Activated CD8-positive, alpha-beta memory T cell treated with anti-CD3 and anti-CD28 coated beads for 4 hours (primary cell): ENCODE data around the gene OR6Y1.

Source experiments
- DNase-seq, 2 donors: peaks; one replicate each; pipeline ENCODE4 v3.0.0-alpha.2; 2020; ENCODE audit warnings: low read depth in 2 of 2

Gene OR6Y1, protein sequence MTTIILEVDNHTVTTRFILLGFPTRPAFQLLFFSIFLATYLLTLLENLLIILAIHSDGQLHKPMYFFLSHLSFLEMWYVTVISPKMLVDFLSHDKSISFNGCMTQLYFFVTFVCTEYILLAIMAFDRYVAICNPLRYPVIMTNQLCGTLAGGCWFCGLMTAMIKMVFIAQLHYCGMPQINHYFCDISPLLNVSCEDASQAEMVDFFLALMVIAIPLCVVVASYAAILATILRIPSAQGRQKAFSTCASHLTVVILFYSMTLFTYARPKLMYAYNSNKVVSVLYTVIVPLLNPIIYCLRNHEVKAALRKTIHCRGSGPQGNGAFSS

DNA sequence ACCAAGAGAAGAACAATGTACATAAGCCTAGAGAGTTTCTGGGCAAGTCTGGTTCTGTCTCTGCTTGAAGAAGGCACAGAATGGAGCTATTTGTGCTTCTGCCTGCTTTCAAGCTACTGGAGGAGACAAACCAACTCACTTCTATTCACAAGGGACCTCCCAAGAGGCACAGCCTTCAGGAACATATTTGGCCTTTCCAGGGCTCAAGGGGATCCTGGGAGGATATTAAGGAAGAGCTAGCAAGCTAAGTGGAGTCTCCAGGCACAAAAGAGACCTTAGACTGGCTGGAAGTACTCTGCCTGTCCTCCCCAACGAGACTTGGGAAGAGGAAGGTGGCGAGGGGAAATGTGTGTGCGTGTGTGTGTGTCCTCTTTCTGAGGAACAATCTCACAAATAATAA, at the start of gene OR6Y1:
Gene OR6Y1, minus strand, starts transcription at position 54 of the 400 bp plus-strand sequence. CDS start 6,300 bp downstream, outside the sequence.
- no peak for DNase-seq

DNA sequence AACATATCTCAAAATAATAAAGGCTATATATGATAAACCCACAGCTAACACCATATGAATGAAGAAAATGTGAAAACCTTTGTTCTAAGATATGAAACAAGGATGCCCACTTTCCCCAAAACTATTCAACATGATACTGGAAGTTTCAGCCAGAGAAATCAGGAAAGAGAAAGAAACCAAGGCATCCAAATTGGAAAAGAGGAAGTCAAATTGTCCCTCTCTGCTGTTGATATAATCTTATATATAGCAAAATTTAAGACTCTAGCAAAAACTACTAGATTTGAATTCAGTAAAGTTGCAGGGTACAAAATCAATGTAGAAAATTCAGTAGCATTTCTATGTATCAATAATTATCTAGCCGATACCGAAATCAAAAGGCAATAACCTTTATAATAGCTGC, 46.5 kb upstream of the OR6Y1 start:
- DNase-seq = no peak

DNA sequence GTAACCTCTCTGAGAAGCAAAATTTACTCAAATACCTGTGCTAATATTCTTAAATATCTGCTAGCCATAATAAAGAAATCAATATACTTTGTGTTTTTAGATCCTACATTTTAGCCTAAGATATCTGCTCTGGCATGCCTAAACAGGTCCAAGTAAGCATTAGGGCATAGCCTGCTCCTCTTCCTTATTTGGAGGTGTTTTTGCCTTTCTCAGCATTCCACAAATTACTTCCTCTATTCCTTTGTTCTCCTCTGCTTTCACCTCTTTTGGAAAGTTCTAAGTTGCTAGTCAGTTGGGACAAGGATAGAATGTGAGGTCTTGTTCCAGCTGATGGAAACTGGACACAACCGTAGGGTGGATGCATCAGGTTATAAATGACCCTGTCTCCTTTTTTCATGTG, 32.7 kb upstream of the OR6Y1 start:
- DNase-seq = no peak

DNA sequence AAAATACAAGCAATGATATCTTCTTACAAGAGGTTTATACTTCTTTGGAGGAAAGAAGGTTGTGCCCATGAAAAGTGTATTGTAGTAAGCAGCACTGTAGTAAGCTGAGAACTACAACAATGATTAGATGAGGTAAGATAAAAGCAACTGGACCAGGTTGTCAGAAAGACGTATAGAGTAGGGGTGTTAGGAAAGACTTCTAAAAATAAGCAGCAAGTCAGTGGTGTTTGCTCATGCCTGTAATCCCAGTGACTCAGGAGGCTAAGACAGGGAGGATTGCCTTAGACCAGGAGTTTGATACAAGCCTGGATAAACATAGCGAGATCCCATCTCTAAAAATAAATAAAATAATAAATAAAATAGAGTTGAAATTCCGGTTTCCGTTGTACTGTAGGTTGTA, 29.8 kb upstream of the OR6Y1 start:
- no peak for DNase-seq

GRCh38 chr1:158579733-158580132, 25.5 kb upstream of the OR6Y1 start, which contains the start of gene OR10X1:
Gene OR10X1 (minus strand): TSS chr1:158579899. CDS start chr1:158579899, 0 bp downstream.
- no peak for DNase-seq

GRCh38 chr1:158577561-158577960, 23.4 kb upstream of the OR6Y1 start:
- no peak for DNase-seq

GRCh38 chr1:158572226-158572625, 18.0 kb upstream of the OR6Y1 start:
- no peak for DNase-seq

DNA sequence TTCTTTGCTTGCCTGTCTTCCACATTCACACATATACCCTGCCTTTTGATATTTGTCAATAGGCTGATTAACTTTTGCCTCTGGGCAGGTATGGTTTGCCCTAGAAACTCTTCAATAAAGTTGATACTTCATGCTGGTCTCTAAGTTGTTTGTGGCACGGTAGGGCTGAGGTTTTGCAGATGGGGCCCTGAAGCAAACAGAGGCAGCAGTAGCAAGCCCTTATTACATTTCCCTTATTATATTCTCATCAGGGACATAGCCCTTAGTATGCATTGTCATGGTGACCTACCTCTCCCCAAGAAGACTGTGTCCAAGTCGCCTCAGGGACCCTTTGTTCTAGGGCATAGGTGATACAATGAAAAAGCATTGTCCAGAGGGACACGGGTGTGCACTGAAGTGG, 16.3 kb upstream of the OR6Y1 start, which contains the start of gene OR6P1:
Gene OR6P1, minus strand, starts transcription at position 101 of the 400 bp plus-strand sequence. CDS start 6,976 bp downstream, outside the sequence.
- DNase-seq = no peak

DNA sequence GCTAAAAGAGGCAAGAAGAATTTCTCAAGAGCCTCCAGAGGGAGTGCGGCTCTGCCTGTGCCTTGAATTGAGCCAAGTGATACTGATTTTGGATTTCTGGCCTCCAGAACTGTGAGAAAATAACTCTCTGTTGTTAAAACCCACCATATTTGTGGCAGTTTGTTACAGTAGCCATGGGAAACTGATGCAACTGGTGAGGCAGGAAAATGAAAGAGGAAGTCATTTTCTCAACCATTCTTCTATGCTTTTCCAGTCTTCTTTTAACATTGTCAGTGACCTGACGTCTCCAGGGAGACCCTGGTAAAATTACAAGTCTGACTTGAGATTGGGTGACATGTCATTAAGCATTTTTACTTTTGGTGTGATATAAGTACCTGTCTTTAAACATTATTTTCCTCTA, 10.4 kb upstream of the OR6Y1 start:
- no peak for DNase-seq

- no peak for DNase-seq
Observed at GRCh38 chr1:158563853-158564252, 9.6 kb upstream of the OR6Y1 start.

GRCh38 chr1:158559696-158560095, 5.5 kb upstream of the OR6Y1 start:
- no peak for DNase-seq

GRCh38 chr1:158552296-158552695, 1.9 kb downstream of the OR6Y1 start:
- no peak for DNase-seq

- no peak for DNase-seq
Observed at GRCh38 chr1:158547533-158547932, 6.7 kb downstream of the OR6Y1 start.

DNA sequence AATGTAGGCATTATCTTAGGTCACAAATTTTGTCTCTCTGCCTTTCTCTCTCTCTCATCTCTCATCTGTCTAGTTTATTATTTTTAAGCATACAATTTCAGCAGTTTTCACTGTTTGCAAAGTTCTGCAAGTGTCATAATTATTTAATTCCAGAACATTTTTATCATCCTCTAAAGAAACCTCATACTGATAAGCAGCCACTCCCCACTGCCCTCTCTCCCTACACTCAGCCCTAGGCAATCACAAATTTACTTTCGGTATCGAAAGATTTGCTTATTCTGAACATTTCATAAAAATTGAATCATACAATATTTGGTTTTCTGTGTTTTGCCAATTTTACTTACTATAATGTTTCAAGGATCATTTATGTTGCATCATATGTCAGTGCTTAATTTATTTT, 16.6 kb downstream of the OR6Y1 start:
- no peak for DNase-seq

GRCh38 chr1:158534496-158534895, 19.7 kb downstream of the OR6Y1 start:
- no peak for DNase-seq

DNA sequence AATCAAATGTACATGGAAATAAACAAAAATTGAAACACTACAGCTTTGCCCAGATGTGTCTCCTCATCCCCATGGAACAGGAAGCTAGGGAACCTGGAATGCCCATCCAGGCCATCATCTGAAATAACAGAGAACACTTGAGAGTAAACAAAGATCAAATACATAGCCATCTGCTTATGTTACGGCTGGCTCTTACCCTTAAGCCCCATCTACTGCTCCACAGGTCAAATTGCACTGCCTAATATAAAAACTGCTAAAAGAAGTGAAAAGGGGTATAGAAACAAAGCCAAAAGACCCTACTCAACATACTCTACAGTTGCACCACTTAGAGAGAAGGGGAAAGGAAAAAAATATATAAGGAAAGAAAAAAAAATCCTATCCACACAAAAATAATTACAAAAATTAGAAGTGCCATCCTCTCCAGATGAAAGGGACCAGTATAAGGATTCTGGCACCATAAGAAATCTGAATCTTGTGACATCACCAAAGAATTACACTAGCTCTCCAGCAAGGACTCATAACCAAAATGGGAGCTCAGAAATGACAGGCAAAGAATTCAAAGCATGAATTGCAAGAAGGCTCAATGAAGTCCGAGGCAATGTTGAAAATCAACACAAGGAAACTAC, 26.9 kb downstream of the OR6Y1 start:
- no peak for DNase-seq

DNA sequence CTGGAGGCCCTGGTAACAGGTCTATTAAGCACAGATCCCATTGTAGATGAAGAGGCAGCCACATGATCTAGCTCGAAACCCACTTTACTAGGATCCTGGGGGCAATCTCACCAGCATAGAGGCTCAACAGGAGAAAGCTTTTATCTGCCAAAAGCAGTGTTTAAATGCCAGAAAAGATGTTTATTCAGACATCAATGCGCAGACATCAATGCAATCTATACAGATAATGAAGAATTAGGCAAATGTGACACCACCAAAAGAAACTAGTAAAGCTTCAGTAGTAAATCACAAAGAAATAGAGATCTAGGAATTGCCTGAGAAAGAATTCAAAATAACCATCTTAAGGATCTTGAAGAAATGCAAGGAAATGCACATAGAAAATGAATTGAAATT, 32.5 kb downstream of the OR6Y1 start:
- DNase-seq = no peak

DNA sequence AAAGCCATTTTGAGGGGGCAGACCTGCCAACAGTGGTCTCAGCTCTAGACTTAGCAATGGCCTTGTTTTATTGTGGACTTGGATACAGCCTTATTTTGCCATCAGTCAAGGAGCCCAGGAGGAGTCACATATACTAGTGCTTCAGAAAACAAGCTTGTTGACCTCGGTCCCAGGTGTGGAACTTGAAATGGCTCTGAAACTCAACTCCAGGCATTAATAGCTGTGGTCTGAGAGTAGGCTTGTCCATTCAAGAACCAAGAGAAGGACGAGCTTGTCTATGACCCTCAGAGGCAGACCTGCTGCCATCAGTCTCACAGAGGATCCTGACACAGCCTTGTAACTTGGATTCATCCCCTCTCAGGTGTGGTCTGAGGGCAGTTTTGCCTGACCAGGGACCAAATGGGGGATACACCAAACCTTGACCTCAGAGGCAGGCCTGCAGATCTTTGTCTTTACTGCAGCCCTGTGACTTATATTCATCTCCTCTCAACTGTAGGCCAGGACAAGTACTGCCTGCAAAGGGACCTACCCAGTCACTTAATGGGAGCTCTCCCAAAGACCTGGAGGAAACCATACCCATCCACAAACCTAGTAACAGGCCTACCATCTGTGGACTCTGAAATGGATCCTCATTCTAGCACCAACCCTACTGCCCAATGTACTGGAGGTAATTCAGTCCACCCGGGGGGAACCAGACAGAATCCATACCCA, 33.1 kb downstream of the OR6Y1 start:
- no peak for DNase-seq

DNA sequence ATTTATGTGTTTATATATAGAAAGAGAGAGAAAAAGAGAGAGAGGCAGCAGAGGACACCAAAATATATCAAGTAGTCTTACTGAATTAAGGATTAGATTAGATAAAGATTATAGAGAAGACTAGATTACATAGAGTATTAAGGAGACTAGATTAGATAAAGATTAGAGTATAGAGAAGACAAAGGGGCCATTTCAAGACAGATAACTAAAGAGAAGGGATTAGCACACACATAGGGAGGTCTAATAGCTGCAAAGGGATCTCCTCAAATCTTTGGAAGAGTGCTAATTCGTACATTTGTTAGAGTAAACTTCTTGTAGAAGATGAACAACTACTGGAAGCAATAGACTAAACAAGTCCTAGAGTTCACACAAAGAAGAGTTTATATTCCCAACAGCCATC, 34.2 kb downstream of the OR6Y1 start:
- DNase-seq = no peak

GRCh38 chr1:158516966-158517365, 37.2 kb downstream of the OR6Y1 start:
- no peak for DNase-seq

DNA sequence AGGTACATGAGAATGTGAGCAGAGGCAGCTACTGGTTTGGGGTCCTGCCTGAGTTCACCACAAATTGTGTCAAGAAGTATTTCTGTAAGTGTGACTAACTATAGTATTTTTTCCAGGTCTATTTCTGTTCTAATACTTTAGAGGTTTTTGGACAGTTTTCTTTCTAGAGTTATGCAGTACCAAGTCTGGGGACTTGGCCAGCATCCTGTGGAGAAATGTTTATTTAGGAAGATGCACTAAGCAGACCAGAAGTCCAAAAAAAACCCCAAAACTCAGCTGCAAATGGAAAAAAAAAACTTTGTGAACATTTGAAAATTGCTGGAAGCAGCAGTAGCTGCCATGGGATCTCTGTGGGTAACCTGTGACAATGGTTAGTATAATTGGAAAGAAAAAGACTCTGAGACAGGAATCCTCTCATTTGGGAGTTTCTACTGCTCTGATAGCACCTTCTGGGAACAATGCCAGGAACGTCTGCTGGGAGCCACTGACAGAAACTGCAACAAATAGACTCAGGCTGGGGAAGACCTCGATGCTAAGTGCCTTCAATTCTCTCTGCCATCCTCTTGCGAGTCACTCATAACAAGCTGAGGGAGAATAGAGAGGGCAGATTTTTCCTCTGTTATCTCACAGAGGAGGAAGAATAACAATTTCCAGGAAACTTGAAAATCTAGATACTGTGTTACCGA, 44.6 kb downstream of the OR6Y1 start:
- DNase-seq = no peak

GRCh38 chr1:158507511-158507910, 46.7 kb downstream of the OR6Y1 start:
- DNase-seq = no peak
